Gastrocnemius medialis (tissue), 4 donors: ENCODE results near the gene GATA2. TPM values are rescaled to one million over a fixed set of nuclear protein-coding genes. Genes with fewer than 3 reads are reported as not detected.

Experiments
- ATAC-seq, 2 donors: fragments of 150-250 bp; one replicate each; pipeline ENCODE4 v1.9.1; 2016
- DNase-seq, 2 donors: peaks; one replicate each; pipeline ENCODE4 v3.0.0-alpha.2; 2019
- H3K27ac ChIP-seq, 4 donors: fragments of 200-600 bp; sonication (generic); 1 replicate in 1 of 4; 2 replicates in 3 of 4; pipeline ENCODE4 v1.5.1; 2016 to 2018; ENCODE audit warnings: mild to moderate bottlenecking in 2 of 4, moderate library complexity in 1 of 4
- H3K27me3 ChIP-seq, 3 donors: fragments of 200-600 bp; sonication (generic) in 2 of 3; 1 replicate in 1 of 3; 2 replicates in 2 of 3; pipeline versions ENCODE4 v1.5.1 to v1.6.0; 2016 to 2019; ENCODE audit warnings: mild to moderate bottlenecking in 1 of 3, moderate library complexity in 1 of 3
- H3K36me3 ChIP-seq, 2 donors: fragments of 200-600 bp; sonication (generic) in 1 of 2; one replicate each; pipeline ENCODE4 v1.5.1; 2017 to 2018
- H3K4me1 ChIP-seq, 2 donors: fragments of 200-600 bp; sonication (generic) in 1 of 2; one replicate each; pipeline ENCODE4 v1.5.1; 2016 to 2017; ENCODE audit warnings: mild to moderate bottlenecking in 2 of 2
- H3K4me3 ChIP-seq, 4 donors: fragments of 200-600 bp; sonication (generic) in 3 of 4; 1 replicate in 1 of 4; 2 replicates in 3 of 4; pipeline ENCODE4 v1.5.1; 2016 to 2019; ENCODE audit warnings: mild to moderate bottlenecking in 2 of 4
- H3K9me3 ChIP-seq, 3 donors: fragments of 200-600 bp; sonication (generic) in 2 of 3; 1 replicate in 1 of 3; 2 replicates in 2 of 3; pipeline ENCODE4 v1.5.1; 2016 to 2019
- CTCF ChIP-seq, 5 experiments: fragments of 450-650 bp in 3 of 5; fragments of 200-600 bp in 2 of 5; sonication (generic) in 2 of 5; IDR thresholded peaks in 4 of 5; conservative IDR thresholded peaks in 1 of 5; 1 replicate in 4 of 5; 2 replicates in 1 of 5; pipeline ENCODE4 v1.5.1; 2016 to 2019; ENCODE audit warnings: antibody characterized with exemption in 5 of 5, mild to moderate bottlenecking in 3 of 5, moderate library complexity in 3 of 5
- POLR2A ChIP-seq, 2 donors: fragments of 450-650 bp; IDR thresholded peaks; one replicate each; pipeline ENCODE4 v1.6.1; 2017; ENCODE audit warnings: antibody characterized with exemption in 2 of 2, mild to moderate bottlenecking in 2 of 2, moderate library complexity in 2 of 2
- in situ Hi-C, 4 donors: fragments of 200-750 bp; cut with MboI; loops; one replicate each; pipeline versions ENCODE4 v1.15.0 to v1.8.0; 2017; ENCODE audit warnings: low sequenced_read_pairs in 4 of 4
- intact Hi-C: fragments of 100-400 bp; cut with DNase I; formaldehyde crosslinking; loops from one replicate; pipeline ENCODE4 v1.15.1; 2023; ENCODE audit warnings: low total_unique reads
- total RNA-seq, 4 donors: library from RNA; depleted of rRNA; stranded (reverse); fragments of >200 nt; gene quantifications; one replicate each; pipeline versions ENCODE4 v1.1.0 to v1.2.3, GENCODE V29; 2016

Gene GATA2
- total RNA-seq, 4 donors from 2014 or later, result 9.0 to 14.4 (median 12.7) TPM

GRCh38 chr3:128471720-128472119 is 21.3 kb downstream of the GATA2 start:
- H3K36me3 ChIP-seq, result no peaks in the 10 kb centered on the region
- TF ChIP-seq POLR2A (IDR thresholded peaks at IDR 0.05) (no peak), CTCF (IDR thresholded peaks at IDR 0.05 in 4 of 5, conservative IDR thresholded peaks at IDR 0.05 in 1 of 5) (no peak)
- no peaks in the 10 kb centered on the region for H3K9me3 ChIP-seq
- ATAC-seq (no peak), DNase-seq (no peak)
- intact Hi-C loops (no loop called here), in situ Hi-C loops (no loop called here)
- no peak overlapping the region for H3K4me3 ChIP-seq
- H3K27ac ChIP-seq, result no peak overlapping the region
- no peaks in the 10 kb centered on the region for H3K4me1 ChIP-seq
- peaks cover 0 to 3% (median 2%) of the 10 kb centered on the region in 3 donors for H3K27me3 ChIP-seq

DNA sequence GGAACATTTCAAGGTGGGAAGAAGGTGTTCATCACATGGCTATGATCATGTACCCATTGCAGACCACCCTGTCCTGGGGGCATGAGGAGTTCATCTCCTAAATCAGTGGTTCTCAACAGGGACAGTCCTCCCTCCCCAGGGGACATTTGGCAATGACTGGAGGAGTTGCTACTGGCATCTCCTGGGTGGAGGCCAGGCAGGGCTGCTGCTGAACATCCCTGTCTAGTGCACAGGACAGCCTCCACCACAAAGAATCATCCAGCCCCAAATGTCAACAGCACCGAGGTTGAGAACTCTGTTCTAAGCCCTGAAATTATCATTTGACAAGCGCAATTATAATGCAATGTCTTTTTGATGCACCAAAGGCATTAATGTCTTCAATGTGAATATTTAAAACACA is 21.9 kb downstream of the GATA2 start:
- Histone ChIP-seq H3K36me3 (no peaks in the 10 kb centered on the region), H3K27me3 (peaks cover 0 to 3% (median 2%) of the 10 kb centered on the region in 3 donors), H3K27ac (no peak overlapping the region), H3K4me1 (no peaks in the 10 kb centered on the region), H3K9me3 (no peaks in the 10 kb centered on the region), H3K4me3 (no peak overlapping the region)
- no peak for TF ChIP-seq POLR2A (IDR thresholded peaks at IDR 0.05)
- no peak for TF ChIP-seq CTCF (IDR thresholded peaks at IDR 0.05 in 4 of 5, conservative IDR thresholded peaks at IDR 0.05 in 1 of 5)
- in situ Hi-C loops, result no loop called here
- DNase-seq, result no peak
- ATAC-seq, result no peak
- intact Hi-C loops, result no loop called here

DNA sequence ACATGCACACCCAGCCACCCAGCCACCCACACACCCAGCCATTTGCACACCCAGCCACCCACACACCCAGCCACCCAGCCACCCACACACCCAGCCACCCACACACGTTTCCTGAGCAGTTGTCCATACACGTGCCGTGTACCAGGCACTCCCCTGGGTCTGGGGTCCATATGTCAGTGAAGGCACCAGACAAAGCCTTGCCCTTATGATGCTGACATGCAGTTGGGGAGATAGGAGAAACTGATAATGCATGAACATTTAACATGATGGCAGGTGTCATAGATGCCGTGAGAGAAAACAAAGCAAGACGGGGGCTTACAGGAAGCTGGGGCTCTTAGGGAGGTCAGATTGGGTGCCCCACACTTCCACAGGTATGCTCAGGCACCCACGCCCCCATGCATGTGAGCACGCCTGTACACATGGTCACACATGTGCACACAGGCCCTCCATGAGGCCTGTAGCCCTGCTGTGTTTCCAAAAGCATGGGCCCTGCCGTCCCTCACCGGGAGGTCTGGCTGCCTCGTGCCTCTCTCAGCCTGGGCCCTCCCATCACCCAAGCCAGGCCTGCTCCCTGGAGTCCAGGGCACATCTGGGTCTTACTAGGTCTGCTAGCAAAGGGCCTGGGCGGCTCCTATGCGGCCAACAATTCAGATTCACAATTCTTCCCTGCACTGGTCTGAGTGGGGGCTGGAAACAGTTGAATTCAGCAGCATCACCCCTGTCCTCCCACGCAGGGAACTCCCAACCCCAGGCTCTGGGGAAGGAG is 22.7 kb downstream of the GATA2 start:
- H3K27ac ChIP-seq, result no peak overlapping the region
- TF ChIP-seq CTCF (IDR thresholded peaks at IDR 0.05 in 4 of 5, conservative IDR thresholded peaks at IDR 0.05 in 1 of 5), result no peak
- TF ChIP-seq POLR2A (IDR thresholded peaks at IDR 0.05), result no peak
- intact Hi-C loops, result no loop called here
- peaks cover 0 to 3% (median 2%) of the 10 kb centered on the region in 3 donors for H3K27me3 ChIP-seq
- H3K4me3 ChIP-seq, result no peak overlapping the region
- H3K9me3 ChIP-seq, result no peaks in the 10 kb centered on the region
- no peak for ATAC-seq
- in situ Hi-C loops, result no loop called here
- no peaks in the 10 kb centered on the region for H3K4me1 ChIP-seq
- no peak for DNase-seq
- H3K36me3 ChIP-seq, result no peaks in the 10 kb centered on the region

GRCh38 chr3:128469556-128469955 is 23.4 kb downstream of the GATA2 start:
- peaks cover 0 to 3% (median 2%) of the 10 kb centered on the region in 3 donors for H3K27me3 ChIP-seq
- ATAC-seq, result no peak
- no peak for DNase-seq
- no peaks in the 10 kb centered on the region for H3K9me3 ChIP-seq
- intact Hi-C loops (no loop called here), in situ Hi-C loops (no loop called here)
- H3K4me3 ChIP-seq, result no peak overlapping the region
- TF ChIP-seq CTCF (IDR thresholded peaks at IDR 0.05 in 4 of 5, conservative IDR thresholded peaks at IDR 0.05 in 1 of 5), result no peak
- TF ChIP-seq POLR2A (IDR thresholded peaks at IDR 0.05), result no peak
- H3K4me1 ChIP-seq, result no peaks in the 10 kb centered on the region
- no peak overlapping the region for H3K27ac ChIP-seq
- H3K36me3 ChIP-seq, result no peaks in the 10 kb centered on the region
